Cardiac muscle cell (in vitro differentiated cells and primary cell): ENCODE measurements around the gene KAZN. TPM values are rescaled to one million over a fixed set of nuclear protein-coding genes. Genes with fewer than 3 reads are reported as not detected.

Experiments used
- DNase-seq, 2 donors: peaks; one replicate each; pipeline versions ENCODE4 v3.0.0 to v3.0.0-alpha.2; 2010 to 2017; ENCODE audit warnings: low read depth in 1 of 2, low spot score in 1 of 2
- H3K27ac ChIP-seq: fragments of 200-600 bp; sonication (generic); 2 replicates; pipeline ENCODE4 v1.5.1; 2016
- H3K27me3 ChIP-seq: fragments of 200-600 bp; sonication (generic); 2 replicates; pipeline ENCODE4 v1.6.0; 2016; ENCODE audit warnings: control low read depth
- H3K36me3 ChIP-seq: fragments of 200-600 bp; sonication (generic); 2 replicates; pipeline ENCODE4 v1.5.1; 2016; ENCODE audit warnings: control low read depth
- H3K4me1 ChIP-seq: fragments of 200-600 bp; sonication (generic); 2 replicates; pipeline ENCODE4 v1.8.1; 2017; ENCODE audit warnings: low read depth, mild to moderate bottlenecking, mixed run types
- H3K4me3 ChIP-seq: fragments of 200-600 bp; sonication (generic); 2 replicates; pipeline ENCODE4 v1.5.1; 2016; ENCODE audit warnings: mild to moderate bottlenecking
- H3K9me3 ChIP-seq: fragments of 200-600 bp; sonication (generic); 2 replicates; pipeline ENCODE4 v1.5.1; 2017; ENCODE audit warnings: low read depth, mild to moderate bottlenecking, control low read depth
- polyA plus RNA-seq: library from polyadenylated mRNA; unstranded; fragments of >200 nt; fragmentation: Nextera tagmentation; extraction: Ambion mirVana; gene quantifications from 2 replicates; pipeline ENCODE4 v1.2.1, GENCODE V29; 2016
- total RNA-seq: library from RNA; depleted of rRNA; stranded (reverse); fragments of >200 nt; gene quantifications from 2 replicates; pipeline ENCODE4 v1.2.3, GENCODE V29; 2016
- TF ChIP-seq, protein P1 (sequence below): IDR thresholded peaks from 2 replicates; pipeline ENCODE4 v1.5.1; 2012; ENCODE audit warnings: low read depth, mild to moderate bottlenecking, low read length

The KAZN gene
- total and polyA plus RNA-seq, 2 experiments from 2014 or later = 17.5 to 26.9 TPM

DNA sequence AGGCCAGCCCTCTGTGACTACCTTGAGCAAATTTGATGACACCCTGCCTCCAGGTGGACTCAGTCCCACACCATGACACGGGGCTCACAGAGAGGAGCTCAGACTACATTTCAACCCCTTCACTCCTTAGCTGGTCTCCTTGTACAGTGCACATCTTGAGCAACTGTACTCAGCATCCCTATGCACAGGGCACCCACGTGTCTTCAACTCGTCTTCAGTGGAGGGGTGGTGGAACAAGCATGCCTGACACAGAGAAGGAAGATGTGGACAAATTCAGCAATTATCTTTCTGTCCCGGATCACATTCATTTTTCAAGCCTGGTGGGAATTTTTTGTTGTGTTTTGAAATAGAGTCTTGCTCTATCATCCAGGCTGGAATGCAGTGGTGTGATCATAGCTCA lies 213.7 kb downstream of the KAZN start:
- no peaks in the 10 kb centered on the region for H3K36me3 ChIP-seq
- H3K4me3 ChIP-seq = no peak overlapping the region
- no peaks in the 10 kb centered on the region for H3K9me3 ChIP-seq
- DNase-seq = no peak
- H3K4me1 ChIP-seq = peaks cover 8% of the 10 kb centered on the region
- no peak overlapping the region for H3K27ac ChIP-seq
- H3K27me3 ChIP-seq = no peaks in the 10 kb centered on the region
- TF ChIP-seq, protein P1, sequence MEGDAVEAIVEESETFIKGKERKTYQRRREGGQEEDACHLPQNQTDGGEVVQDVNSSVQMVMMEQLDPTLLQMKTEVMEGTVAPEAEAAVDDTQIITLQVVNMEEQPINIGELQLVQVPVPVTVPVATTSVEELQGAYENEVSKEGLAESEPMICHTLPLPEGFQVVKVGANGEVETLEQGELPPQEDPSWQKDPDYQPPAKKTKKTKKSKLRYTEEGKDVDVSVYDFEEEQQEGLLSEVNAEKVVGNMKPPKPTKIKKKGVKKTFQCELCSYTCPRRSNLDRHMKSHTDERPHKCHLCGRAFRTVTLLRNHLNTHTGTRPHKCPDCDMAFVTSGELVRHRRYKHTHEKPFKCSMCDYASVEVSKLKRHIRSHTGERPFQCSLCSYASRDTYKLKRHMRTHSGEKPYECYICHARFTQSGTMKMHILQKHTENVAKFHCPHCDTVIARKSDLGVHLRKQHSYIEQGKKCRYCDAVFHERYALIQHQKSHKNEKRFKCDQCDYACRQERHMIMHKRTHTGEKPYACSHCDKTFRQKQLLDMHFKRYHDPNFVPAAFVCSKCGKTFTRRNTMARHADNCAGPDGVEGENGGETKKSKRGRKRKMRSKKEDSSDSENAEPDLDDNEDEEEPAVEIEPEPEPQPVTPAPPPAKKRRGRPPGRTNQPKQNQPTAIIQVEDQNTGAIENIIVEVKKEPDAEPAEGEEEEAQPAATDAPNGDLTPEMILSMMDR = no peak

DNA sequence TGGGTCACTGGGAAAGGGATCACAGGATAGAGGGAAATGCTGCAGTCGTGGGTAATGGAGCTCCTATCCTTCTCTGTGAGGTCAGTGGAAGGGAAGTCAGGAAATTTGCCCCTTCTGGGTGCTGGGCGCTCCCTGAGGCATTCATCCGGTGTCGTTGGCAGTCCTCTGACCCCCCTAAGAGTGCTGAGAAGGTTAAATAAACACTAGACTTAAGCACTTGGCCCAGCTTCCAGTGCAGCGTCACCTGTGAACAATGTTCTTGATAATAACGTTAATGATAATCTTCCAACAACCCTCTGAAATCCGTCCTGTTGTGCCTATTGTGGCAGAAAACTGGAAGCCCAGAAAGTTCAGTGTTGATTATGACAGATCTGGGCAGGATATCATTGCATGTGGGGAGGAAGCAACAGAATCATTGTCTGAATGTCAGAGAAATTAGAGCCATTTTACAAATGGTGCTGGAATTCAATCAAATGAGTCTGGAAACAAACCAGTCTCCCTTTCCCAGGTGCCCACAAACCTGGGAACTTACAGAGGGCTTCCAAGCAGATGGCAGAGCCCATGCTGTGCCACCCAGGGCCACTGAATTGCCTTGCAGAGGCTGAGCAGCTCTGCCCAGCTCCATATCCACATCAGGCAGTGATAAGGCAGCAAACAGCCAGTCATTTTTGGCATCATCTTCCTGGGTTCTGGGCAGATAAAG lies 216.8 kb downstream of the KAZN start:
- TF ChIP-seq, protein P1 = no peak

DNA sequence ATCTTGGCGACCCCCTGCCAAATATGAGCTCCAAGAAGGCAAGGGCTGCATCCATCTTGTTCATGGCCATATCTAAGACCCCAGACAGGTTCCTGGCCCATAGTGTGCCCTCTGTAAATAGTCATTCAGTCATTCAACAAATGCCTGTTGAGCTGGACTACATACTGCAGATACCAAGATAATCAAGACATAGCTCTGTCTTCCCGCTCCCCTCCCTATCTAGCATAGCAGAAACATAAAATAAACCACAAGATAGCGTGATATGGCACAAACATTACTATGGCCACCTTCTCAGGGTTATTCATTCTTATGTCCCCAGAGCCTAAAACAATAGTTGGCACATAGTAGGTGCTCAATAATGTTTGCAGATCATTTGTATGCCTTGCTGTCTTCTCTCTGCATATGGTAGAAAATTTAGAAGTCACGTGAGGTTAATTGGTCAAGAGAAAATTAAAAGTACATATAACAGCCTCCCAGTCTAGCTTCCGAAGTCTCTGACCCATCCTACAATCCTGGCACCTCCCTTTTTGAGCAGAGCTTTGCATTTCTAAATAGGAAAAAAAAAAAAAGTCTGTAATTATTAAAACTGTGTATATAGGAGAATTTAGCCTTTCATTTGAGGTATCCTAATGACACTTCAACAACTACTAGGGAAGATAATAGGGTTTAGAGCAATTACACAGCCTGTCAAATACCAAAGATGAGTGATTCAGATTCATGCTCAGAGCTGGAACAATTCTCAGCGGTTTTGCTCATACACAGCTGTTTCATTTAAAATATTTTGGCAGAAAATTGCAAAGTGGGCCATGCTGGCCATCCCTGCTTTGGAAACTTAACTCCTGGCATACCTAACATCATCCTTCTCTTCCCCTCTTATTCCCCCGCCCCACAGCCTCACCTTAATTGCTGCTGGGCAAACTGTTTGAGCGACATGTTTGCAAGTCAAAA lies 219.0 kb downstream of the KAZN start:
- Histone ChIP-seq H3K9me3 (no peaks in the 10 kb centered on the region), H3K4me1 (peaks cover 8% of the 10 kb centered on the region), H3K36me3 (no peaks in the 10 kb centered on the region), H3K27me3 (no peaks in the 10 kb centered on the region), H3K27ac (no peak overlapping the region), H3K4me3 (no peak overlapping the region)
- peak in 1 of 2 donors; percentile 21 for DNase-seq
- TF ChIP-seq, protein P1 = no peak

More for the DNA sequence above, 216.8 kb downstream of the KAZN start:
- H3K27ac ChIP-seq = no peak overlapping the region
- no peaks in the 10 kb centered on the region for H3K9me3 ChIP-seq
- H3K4me1 ChIP-seq = peaks cover 8% of the 10 kb centered on the region
- H3K4me3 ChIP-seq = no peak overlapping the region
- H3K27me3 ChIP-seq = no peaks in the 10 kb centered on the region
- no peaks in the 10 kb centered on the region for H3K36me3 ChIP-seq
- peak in 1 of 2 donors; percentile 12 for DNase-seq

DNA sequence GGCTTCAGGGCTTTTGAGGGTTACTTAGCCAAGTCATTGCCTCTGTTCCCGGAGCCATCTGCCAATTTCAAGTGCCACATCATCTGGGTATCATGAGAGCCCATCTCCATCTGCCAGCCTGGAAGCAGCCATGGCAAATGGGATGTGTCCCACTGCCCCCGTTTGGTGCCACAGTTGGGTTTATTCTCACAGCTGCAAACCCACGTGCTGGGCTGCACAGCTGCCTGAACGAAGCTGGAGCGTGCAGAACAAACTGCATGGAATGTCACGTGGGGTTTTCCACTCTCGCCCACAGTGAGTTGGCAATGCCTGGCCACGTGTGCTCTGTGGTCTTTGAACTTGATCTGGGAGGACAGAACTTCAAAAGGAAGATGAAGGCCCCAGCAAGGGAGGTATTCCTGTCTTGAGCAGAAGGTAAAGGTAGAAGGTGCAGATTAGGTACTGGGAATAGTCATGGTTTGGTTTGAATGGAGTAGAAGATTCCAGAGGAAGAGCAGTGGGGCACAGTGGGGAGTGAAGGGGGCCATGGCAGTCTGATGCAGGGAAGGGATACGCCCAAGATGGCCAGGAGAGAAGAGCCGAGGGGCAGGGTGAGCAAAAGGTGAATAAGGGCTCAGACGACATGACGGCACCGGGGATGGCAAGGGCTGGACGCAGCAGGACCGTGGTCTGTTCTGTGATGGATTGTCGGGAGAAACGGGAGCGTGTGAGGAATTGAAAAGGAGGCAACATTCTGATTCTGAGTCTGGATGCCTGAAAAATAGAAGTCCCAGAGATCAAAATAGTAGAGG lies 222.0 kb downstream of the KAZN start:
- Histone ChIP-seq H3K27me3 (no peaks in the 10 kb centered on the region), H3K36me3 (no peaks in the 10 kb centered on the region), H3K27ac (no peak overlapping the region), H3K4me1 (no peaks in the 10 kb centered on the region), H3K4me3 (no peak overlapping the region), H3K9me3 (no peaks in the 10 kb centered on the region)
- no peak for DNase-seq
- TF ChIP-seq, protein P1 = no peak

DNA sequence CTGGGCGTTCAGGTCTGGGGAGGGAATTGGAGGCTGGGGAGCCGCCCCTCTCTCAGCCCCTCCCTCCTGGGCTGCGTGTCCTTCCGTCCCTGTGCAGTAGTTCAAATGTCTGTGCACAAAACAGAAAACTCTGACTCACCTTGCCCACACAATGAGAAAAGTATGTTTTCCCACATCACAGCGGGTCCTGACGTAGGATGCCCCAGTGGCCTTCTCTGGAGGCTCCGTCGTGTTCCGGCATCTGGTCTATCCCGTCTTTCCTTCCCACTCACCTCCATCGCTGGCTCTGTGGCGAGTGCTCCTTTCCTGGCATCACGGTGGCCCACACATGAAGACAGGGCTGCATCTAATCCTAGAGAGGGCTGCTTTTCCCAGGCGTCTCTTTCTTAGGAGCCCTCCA lies 224.0 kb downstream of the KAZN start:
- H3K4me1 ChIP-seq = no peaks in the 10 kb centered on the region
- TF ChIP-seq, protein P1 = no peak
- H3K27me3 ChIP-seq = no peaks in the 10 kb centered on the region
- no peak for DNase-seq
- no peak overlapping the region for H3K4me3 ChIP-seq
- no peaks in the 10 kb centered on the region for H3K36me3 ChIP-seq
- H3K27ac ChIP-seq = no peak overlapping the region
- H3K9me3 ChIP-seq = no peaks in the 10 kb centered on the region
